ENCODE measurements around the gene ZNF691.
"Not testable (repeated sequence)": the region's sequence is repeated elsewhere in the genome, so short reads cannot be mapped to it uniquely, and the experiment has no call there.

Gene ZNF691

DNA sequence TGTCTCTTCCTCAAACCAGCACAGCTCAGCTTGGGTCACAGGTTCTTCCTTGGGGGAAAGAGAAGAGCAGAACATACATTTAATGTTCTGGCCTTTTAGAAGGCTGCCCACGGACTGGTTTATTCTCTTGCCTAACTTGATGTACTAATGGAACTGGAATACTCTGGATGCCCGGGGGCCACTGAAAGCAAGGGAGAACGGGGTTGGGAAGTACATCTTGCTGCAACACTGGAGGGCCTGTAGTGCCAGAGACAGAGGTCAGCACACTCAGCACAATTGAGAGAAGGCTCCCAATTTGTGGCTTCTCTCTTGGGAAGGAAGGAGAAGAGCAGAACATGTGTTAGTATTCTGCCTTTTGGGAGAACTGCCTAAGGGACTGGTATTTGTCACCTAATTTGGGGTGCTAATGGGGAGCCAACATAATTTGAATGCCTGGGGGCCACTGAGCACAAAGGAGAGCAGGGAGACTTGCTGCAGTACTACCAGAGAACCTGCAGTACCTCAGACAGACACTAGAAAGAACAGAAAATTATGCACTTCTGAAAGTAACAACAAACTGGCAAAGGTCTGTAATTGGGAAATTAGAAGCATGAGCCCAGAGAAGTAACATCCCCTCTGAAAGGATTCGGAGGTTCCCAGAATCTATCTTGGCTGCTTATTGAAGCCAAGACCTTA lies 14.1 kb downstream of the ZNF691 start:
- DNase-seq: no peak

GRCh38 chr1:42861014-42861399 lies 14.6 kb downstream of the ZNF691 start:
- DNase-seq: no peak

- DNase-seq: no peak
Observed at GRCh38 chr1:42866549-42866948, 20.1 kb downstream of the ZNF691 start.

DNA sequence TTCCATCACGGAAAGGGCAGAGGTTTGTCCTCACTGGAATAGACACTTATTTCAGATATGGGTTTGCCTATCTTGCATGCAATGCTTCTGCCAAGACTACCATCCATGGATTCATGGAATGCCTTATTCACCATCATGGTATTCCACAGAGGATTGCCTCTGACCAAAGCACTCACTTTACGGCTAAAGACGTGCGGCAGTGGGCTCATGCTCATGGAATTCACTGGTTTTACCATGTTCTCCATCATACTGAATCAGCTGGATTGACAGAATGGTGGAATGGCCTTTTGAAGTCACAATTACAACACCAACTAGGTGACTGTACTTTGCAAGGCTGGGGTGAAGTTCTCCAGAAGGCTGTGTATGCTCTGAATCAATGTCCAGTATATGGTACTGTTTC lies 22.1 kb downstream of the ZNF691 start:
- not testable (repeated sequence) for DNase-seq

GRCh38 chr1:42869254-42869653 lies 22.8 kb downstream of the ZNF691 start:
- not testable (repeated sequence) for DNase-seq

- not testable (repeated sequence) for DNase-seq
Observed at GRCh38 chr1:42869751-42870150, 23.3 kb downstream of the ZNF691 start.

DNA sequence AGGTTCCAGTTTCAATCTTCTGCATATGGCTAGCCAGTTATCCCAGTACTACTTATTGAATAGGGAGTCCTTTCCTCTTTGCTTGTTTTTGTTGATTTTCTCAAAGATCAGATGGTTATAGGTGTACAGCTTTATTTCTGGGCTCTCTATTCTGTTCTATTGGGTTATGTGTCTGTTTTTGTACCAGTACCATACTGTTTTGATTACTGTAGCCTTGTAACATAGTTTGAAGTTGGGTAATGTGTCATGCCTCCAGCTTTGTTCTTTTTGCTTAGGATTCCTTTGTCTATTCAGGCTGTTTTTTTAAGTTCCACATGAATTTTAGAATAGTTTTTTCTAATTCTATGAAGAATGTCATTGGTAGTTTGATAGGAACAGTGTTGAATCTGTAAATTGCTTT lies 26.7 kb downstream of the ZNF691 start:
- DNase-seq: not testable (repeated sequence)

DNA sequence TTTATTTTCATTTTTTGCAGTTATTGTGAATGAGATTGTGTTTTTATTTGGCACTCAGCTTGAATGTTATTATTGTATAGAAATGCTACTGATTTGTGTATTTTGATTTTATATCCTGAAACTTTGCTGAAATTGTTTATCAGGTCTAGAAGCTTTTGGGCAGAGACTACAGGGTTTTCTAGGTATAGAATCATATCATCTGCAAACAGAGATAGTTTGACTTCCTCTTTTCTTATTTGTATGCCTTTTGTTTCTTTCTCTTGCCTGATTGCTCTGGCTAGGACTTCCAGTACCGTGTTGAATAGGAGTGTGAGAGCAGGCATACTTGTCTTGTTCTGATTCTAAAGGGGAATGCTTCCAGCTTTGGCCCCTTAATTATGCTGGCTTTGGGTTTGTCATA lies 27.3 kb downstream of the ZNF691 start:
- no peak for DNase-seq

- no peak for DNase-seq
Observed at GRCh38 chr1:42876009-42876408, 29.6 kb downstream of the ZNF691 start.

GRCh38 chr1:42877380-42877779 lies 31.0 kb downstream of the ZNF691 start:
- DNase-seq: no peak

DNA sequence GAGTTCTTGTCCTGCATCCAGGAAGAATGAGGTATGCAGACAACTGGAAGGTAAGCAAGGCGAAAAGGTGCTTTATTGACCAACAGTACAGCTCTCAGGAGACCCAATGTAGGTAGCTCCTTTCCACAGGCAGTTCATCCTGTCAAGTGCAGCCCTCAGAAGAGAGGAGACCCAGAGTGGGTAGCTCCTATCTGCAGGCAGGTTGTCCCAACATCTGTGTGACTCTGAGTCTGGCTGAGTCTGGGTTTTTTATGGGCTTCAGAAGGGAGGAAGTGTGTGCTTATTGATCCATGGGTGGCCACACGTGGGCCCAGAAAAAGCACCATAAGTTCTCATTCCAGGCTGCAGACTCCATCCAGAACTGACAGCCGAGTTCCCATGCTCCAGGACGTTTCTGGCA lies 34.0 kb downstream of the ZNF691 start:
- DNase-seq: no peak

GRCh38 chr1:42886046-42886739 lies 39.8 kb downstream of the ZNF691 start:
- DNase-seq: no peak

DNA sequence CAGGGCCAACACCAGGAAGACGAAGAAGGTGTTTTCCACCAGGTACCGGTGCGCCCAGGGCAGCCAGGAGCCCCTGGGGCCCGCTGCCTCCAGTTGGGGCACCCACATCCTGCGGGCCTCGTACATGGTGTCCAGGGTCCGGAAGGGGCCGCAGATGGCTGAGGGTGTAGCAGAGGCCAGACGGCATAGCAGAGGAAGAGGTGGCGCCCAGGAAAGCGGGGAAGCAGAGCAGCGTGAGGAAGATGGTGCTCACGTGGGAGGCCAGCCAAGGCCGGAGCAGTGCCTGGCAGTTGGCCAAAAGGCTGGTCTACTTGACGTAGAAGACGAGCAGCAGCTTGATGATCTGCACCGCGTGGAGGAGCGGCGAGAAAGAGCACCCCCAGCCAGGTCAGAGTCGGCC lies 40.4 kb downstream of the ZNF691 start:
- no peak for DNase-seq

- DNase-seq: no peak
Observed at GRCh38 chr1:42887366-42887765, 41.0 kb downstream of the ZNF691 start.

GRCh38 chr1:42888013-42888633 lies 41.7 kb downstream of the ZNF691 start:
- DNase-seq: no peak

- no peak for DNase-seq
Observed at GRCh38 chr1:42889264-42889663, 42.9 kb downstream of the ZNF691 start.

- DNase-seq: no peak
Observed at GRCh38 chr1:42891465-42892138, 45.2 kb downstream of the ZNF691 start.

DNA sequence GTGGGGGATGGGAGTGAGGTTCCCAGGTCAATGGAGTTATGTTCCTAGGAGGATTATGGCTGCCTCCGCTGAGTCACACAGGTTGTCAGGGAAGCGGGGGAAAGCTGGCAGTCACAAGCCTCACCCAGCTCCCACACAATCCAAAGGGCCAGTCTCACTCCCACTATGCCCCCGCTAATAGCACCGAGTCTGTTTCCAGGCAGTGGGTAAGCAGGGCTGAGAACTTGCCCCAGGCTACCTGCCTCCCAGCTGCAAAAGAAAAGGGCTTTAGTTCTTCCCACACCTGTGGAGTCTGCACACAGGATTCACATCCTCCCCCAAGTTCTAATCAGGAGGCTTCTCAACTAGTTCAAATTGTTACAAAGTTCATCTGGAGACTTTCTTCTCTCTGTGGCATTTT lies 53.5 kb downstream of the ZNF691 start:
- DNase-seq: not testable (repeated sequence)
